ENCODE results near the gene LRRC25. TPM values are rescaled to one million over a fixed set of nuclear protein-coding genes. Genes with fewer than 3 reads are reported as not detected.

Gene LRRC25
- total RNA-seq, 4 donors from 2014 or later = 1.1 to 7.1 (median 2.2) TPM

DNA sequence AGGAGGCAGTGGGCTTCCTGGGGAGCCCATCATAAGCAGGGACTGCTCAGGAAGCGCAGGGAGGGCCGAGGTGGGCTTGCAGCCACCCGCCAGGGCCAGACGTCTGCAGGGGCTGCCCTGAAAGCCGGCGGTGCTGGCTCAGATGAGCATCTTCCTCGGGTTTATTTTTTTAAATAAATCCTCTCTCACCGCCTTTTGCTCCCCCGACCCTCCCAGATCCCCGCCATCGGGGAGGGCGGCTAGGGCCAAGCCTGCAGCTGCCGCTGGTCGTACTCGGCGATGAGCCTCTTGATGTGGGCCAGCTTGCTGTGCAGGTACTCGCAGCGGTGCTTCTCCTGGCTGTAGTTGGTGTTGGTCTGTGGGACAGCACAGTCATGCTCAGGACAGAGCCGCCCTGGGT is 47.1 kb upstream of the LRRC25 start:
- Histone ChIP-seq H3K9me3 (no peaks in the 10 kb centered on the region), H3K27me3 (no peaks in the 10 kb centered on the region), H3K4me1 (no peaks in the 10 kb centered on the region), H3K36me3 (peaks cover 37 to 47% of the 10 kb centered on the region in 2 donors), H3K27ac (no peak overlapping the region), H3K4me3 (replicated peaks in 1 of 3) (no peak overlapping the region)
- intact Hi-C loops (cut with DNase I) = loop anchor here (10.0 kb wide), 2 partner anchors 140 to 230 kb away; partner anchors contain the start of gene REX1BD
- WGBS, 2 donors = 88 to 91% methylated on average over 18 of the region's 19 CpGs
- DNase-seq = no peak
- TF ChIP-seq, protein P1, sequence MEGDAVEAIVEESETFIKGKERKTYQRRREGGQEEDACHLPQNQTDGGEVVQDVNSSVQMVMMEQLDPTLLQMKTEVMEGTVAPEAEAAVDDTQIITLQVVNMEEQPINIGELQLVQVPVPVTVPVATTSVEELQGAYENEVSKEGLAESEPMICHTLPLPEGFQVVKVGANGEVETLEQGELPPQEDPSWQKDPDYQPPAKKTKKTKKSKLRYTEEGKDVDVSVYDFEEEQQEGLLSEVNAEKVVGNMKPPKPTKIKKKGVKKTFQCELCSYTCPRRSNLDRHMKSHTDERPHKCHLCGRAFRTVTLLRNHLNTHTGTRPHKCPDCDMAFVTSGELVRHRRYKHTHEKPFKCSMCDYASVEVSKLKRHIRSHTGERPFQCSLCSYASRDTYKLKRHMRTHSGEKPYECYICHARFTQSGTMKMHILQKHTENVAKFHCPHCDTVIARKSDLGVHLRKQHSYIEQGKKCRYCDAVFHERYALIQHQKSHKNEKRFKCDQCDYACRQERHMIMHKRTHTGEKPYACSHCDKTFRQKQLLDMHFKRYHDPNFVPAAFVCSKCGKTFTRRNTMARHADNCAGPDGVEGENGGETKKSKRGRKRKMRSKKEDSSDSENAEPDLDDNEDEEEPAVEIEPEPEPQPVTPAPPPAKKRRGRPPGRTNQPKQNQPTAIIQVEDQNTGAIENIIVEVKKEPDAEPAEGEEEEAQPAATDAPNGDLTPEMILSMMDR (IDR thresholded peaks at IDR 0.05) = no peak
- no peak for TF ChIP-seq POLR2A (IDR thresholded peaks at IDR 0.05)

DNA sequence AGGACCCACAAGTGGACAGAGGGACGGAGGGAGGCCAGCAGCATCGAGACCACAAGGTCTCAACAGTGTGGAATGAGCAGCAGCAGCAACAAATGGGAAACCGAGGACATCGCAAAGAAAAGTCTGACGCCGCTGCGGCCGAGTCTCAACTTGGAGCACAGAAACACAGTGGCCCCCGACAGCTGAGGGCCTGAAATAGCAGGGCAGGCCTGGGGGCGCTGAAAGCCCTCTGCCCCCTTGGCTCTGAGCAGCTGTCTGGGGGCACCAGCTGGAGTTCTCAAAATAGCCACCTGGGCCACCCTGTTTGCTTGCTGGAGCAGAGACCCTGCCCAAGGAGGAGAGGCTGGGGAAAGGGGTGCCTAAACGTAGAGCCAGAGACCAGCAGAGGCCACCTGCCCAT is 46.4 kb upstream of the LRRC25 start:
- Histone ChIP-seq H3K9me3 (no peaks in the 10 kb centered on the region), H3K4me3 (replicated peaks in 1 of 3) (no peak overlapping the region), H3K27me3 (no peaks in the 10 kb centered on the region), H3K4me1 (peaks cover 0 to 2% of the 10 kb centered on the region in 2 donors), H3K36me3 (peaks cover 37 to 41% of the 10 kb centered on the region in 2 donors), H3K27ac (no peak overlapping the region)
- no peak for DNase-seq
- TF ChIP-seq POLR2A (IDR thresholded peaks at IDR 0.05) = no peak
- TF ChIP-seq, protein P1 (IDR thresholded peaks at IDR 0.05) = no peak
- intact Hi-C loops (cut with DNase I) = loop anchor here (10.0 kb wide), 2 partner anchors 141 to 231 kb away; partner anchors contain the start of gene REX1BD
- WGBS, 2 donors = 96 to 100% methylated on average over 9 to 10 of the region's 11 CpGs

DNA sequence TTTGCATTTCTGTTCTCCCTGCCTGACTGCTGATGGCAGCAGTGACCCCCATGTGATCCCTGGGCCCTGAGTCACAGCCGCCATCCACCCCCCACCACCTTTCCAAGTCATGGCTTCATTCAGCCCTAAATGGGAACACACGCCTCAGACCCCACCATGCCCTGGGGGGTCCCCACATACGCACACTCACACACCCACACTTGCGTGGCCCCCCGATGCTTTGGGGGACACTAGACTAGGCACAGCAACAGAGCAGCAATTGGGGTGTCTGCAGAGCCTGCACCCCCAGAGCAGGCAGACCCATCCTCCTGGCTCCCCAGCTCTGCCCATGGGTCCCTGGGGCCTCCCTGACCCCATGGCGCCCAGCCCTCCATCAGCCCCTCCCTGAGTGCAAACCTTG is 46.0 kb upstream of the LRRC25 start:
- no peak for DNase-seq
- 87 to 95% methylated on average over 5 to 6 of the region's 6 CpGs for WGBS, 2 donors
- peaks cover 32 to 39% of the 10 kb centered on the region in 2 donors for H3K36me3 ChIP-seq
- TF ChIP-seq, protein P1 (IDR thresholded peaks at IDR 0.05) = no peak
- TF ChIP-seq POLR2A (IDR thresholded peaks at IDR 0.05) = no peak
- H3K27ac ChIP-seq = no peak overlapping the region
- no peaks in the 10 kb centered on the region for H3K27me3 ChIP-seq
- H3K4me3 ChIP-seq (replicated peaks in 1 of 3) = no peak overlapping the region
- no peaks in the 10 kb centered on the region for H3K9me3 ChIP-seq
- H3K4me1 ChIP-seq = peaks cover 1 to 6% of the 10 kb centered on the region in 2 donors
- intact Hi-C loops (cut with DNase I) = loop anchor here (10.0 kb wide), 2 partner anchors 141 to 231 kb away; partner anchors contain the start of gene REX1BD

DNA sequence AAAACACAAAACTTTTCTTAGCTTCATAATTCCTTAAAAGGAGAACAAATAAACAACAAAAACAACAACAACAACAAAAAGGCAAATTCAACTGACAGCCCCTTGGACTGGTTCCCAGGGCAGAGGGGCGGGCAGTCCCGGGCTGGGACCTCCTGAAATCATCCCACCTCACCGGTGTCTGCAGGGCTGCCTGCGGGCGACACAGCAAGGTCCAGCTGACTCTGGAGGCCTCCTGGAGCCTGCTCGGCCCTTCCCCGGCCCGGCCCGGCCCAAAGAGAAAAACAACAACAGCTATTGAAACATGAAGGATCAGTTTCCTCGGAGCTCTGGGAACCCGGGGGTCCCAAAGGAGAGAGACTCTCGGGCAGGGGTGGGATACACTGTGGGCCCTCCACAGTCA is 45.5 kb upstream of the LRRC25 start:
- peaks cover 6 to 11% of the 10 kb centered on the region in 2 donors for H3K4me1 ChIP-seq
- 86 to 88% methylated on average over 7 to 12 of the region's 12 CpGs for WGBS, 2 donors
- H3K27me3 ChIP-seq = no peaks in the 10 kb centered on the region
- H3K4me3 ChIP-seq (replicated peaks in 1 of 3) = no peak overlapping the region
- H3K9me3 ChIP-seq = no peaks in the 10 kb centered on the region
- TF ChIP-seq POLR2A (IDR thresholded peaks at IDR 0.05) = no peak
- TF ChIP-seq, protein P1 (IDR thresholded peaks at IDR 0.05) = no peak
- intact Hi-C loops (cut with DNase I) = loop anchor here (10.0 kb wide), 2 partner anchors 142 to 232 kb away; partner anchors contain the start of gene REX1BD
- H3K27ac ChIP-seq = no peak overlapping the region
- DNase-seq = no peak
- H3K36me3 ChIP-seq = peaks cover 28 to 39% of the 10 kb centered on the region in 2 donors
